HTR-8/SVneo (cell line): ENCODE measurements around the gene TEX19.

Experiments
- DNase-seq: peaks from one replicate; pipeline ENCODE4 v3.0.0; 2011; ENCODE audit warnings: low spot score, mixed read lengths; ENCODE audit not compliant: insufficient read length
- FAIRE-seq: peaks from 2 replicates; lab custom pipeline; 2011; peaks lifted over from hg19 to GRCh38; lab: Jason Lieb, UNC

The TEX19 gene

GRCh38 chr17:82386255-82386831 lies 27.3 kb downstream of the TEX19 start:
- no peak for DNase-seq
- no peak for FAIRE-seq

- FAIRE-seq (no peak), DNase-seq (no peak)
Observed at GRCh38 chr17:82386881-82387704, 28.0 kb downstream of the TEX19 start.

GRCh38 chr17:82387705-82388106 lies 28.7 kb downstream of the TEX19 start:
- no peak for DNase-seq
- no peak for FAIRE-seq

- no peak for FAIRE-seq
- DNase-seq: no peak
Observed at GRCh38 chr17:82388223-82388921, 29.3 kb downstream of the TEX19 start.

- FAIRE-seq: no peak
Observed at GRCh38 chr17:82388922-82389283, 29.9 kb downstream of the TEX19 start.

GRCh38 chr17:82389379-82389778 lies 30.3 kb downstream of the TEX19 start:
- no peak for FAIRE-seq
- no peak for DNase-seq

More at GRCh38 chr17:82388922-82389283, 29.9 kb downstream of the TEX19 start:
- DNase-seq: no peak

GRCh38 chr17:82390015-82390859 lies 31.2 kb downstream of the TEX19 start:
- FAIRE-seq (no peak), DNase-seq (no peak)

GRCh38 chr17:82390860-82391435 lies 31.9 kb downstream of the TEX19 start:
- FAIRE-seq: no peak
- no peak for DNase-seq

- no peak for DNase-seq
- no peak for FAIRE-seq
Observed at GRCh38 chr17:82391496-82392066, 32.5 kb downstream of the TEX19 start.

GRCh38 chr17:82392209-82392920 lies 33.3 kb downstream of the TEX19 start:
- FAIRE-seq: no peak
- no peak for DNase-seq

- FAIRE-seq (no peak), DNase-seq (no peak)
Observed at GRCh38 chr17:82392941-82393340, 33.9 kb downstream of the TEX19 start.

GRCh38 chr17:82394278-82394677 lies 35.2 kb downstream of the TEX19 start:
- DNase-seq (no peak), FAIRE-seq (no peak)

GRCh38 chr17:82396601-82397435 lies 37.8 kb downstream of the TEX19 start:
- DNase-seq (no peak), FAIRE-seq (no peak)

GRCh38 chr17:82397449-82398335 lies 38.6 kb downstream of the TEX19 start:
- no peak for FAIRE-seq
- DNase-seq: no peak

- DNase-seq (no peak), FAIRE-seq (no peak)
Observed at GRCh38 chr17:82399041-82399441, 40.0 kb downstream of the TEX19 start.

- DNase-seq (no peak), FAIRE-seq (no peak)
Observed at GRCh38 chr17:82399601-82400101, 40.6 kb downstream of the TEX19 start.

GRCh38 chr17:82400206-82400605 lies 41.2 kb downstream of the TEX19 start:
- DNase-seq: no peak
- no peak for FAIRE-seq
